NCI-H1417 treated with DMSO at 0.1 percent for 48 hours (cell line): Measurements from ENCODE around the gene ZNF800.

Experiments
- DNase-seq: peaks from one replicate; lab custom pipeline; 2025; lab: John Stamatoyannopoulos, UW

The ZNF800 gene

GRCh38 chr7:127346575-127347256 is 45.8 kb downstream of the ZNF800 start:
- DNase-seq, result no peak

GRCh38 chr7:127342596-127342995 is 49.9 kb downstream of the ZNF800 start:
- no peak for DNase-seq

- no peak for DNase-seq
Observed at GRCh38 chr7:127338122-127338521, 54.4 kb downstream of the ZNF800 start.

GRCh38 chr7:127337581-127337980 is 54.9 kb downstream of the ZNF800 start:
- DNase-seq, result no peak

GRCh38 chr7:127336458-127336857 is 56.0 kb downstream of the ZNF800 start:
- DNase-seq, result no peak

- DNase-seq, result no peak
Observed at GRCh38 chr7:127332880-127333279, 59.6 kb downstream of the ZNF800 start.

- DNase-seq, result no peak
Observed at GRCh38 chr7:127330070-127330469, 62.4 kb downstream of the ZNF800 start.

- no peak for DNase-seq
Observed at GRCh38 chr7:127322832-127323493, 69.5 kb downstream of the ZNF800 start.

- DNase-seq, result no peak
Observed at GRCh38 chr7:127322351-127322750, 70.2 kb downstream of the ZNF800 start.

GRCh38 chr7:127320974-127321373 is 71.5 kb downstream of the ZNF800 start:
- no peak for DNase-seq
